H1 (cell line): ENCODE measurements around the gene FKBP1A. TPM values are rescaled to one million over a fixed set of nuclear protein-coding genes. Genes with fewer than 3 reads are reported as not detected.

ENCODE experiments used
- CTCF ChIA-PET: fragments of 300-600 bp; sonication (Branson Sonifier 250); formaldehyde crosslinking; loops from one replicate; lab custom pipeline; 2021; ENCODE audit not compliant: partially characterized antibody; lab: Charles Lee
- POLR2A ChIA-PET: fragments of 300-600 bp; sonication (Branson Sonifier 250); formaldehyde crosslinking; loops from one replicate; lab custom pipeline; 2021; ENCODE audit warnings: inconsistent platforms; ENCODE audit not compliant: partially characterized antibody; lab: Charles Lee
- DNase-seq, 2 experiments: peaks; one replicate each; pipeline versions ENCODE4 v3.0.0 to v3.0.0-alpha.2; 2010 to 2022; ENCODE audit warnings: low spot score in 2 of 2, low read depth in 1 of 2, mixed read lengths in 1 of 2
- FAIRE-seq: peaks from 2 replicates; lab custom pipeline; 2011; peaks lifted over from hg19 to GRCh38; lab: Jason Lieb, UNC
- H2AFZ ChIP-seq: 2 replicates; pipeline ENCODE4 v1.8.1; 2012; ENCODE audit warnings: low read length, inconsistent platforms
- H2AK5ac ChIP-seq: 2 replicates; pipeline ENCODE4 v1.6.1; 2013; ENCODE audit warnings: low read depth, low read length
- H2BK120ac ChIP-seq: replicated peaks from 2 replicates; pipeline ENCODE3; 2013; ENCODE audit warnings: low read depth, low read length, inconsistent platforms
- H2BK12ac ChIP-seq: 2 replicates; pipeline ENCODE4 v1.6.1; 2013; ENCODE audit warnings: low read depth, low read length
- H2BK15ac ChIP-seq: 2 replicates; pipeline ENCODE4 v1.6.1; 2013; ENCODE audit warnings: low read length
- H2BK20ac ChIP-seq: 2 replicates; pipeline ENCODE4 v1.6.1; 2013; ENCODE audit warnings: low read length
- H2BK5ac ChIP-seq: 2 replicates; pipeline ENCODE4 v1.6.1; 2013; ENCODE audit warnings: low read depth, low read length
- H3K14ac ChIP-seq: 2 replicates; pipeline ENCODE4 v1.6.1; 2013; ENCODE audit warnings: inconsistent platforms; ENCODE audit not compliant: insufficient read length
- H3K18ac ChIP-seq: 2 replicates; pipeline ENCODE4 v1.6.1; 2013; ENCODE audit warnings: low read length; ENCODE audit errors: extremely low read depth
- H3K23ac ChIP-seq: 2 replicates; pipeline ENCODE4 v1.6.1; 2013; ENCODE audit warnings: inconsistent platforms; ENCODE audit not compliant: insufficient read length
- H3K23me2 ChIP-seq: 2 replicates; pipeline ENCODE4 v1.6.1; 2013; ENCODE audit warnings: low read depth, low read length
- H3K27ac ChIP-seq: 2 replicates; pipeline ENCODE4 v1.6.1; 2011; ENCODE audit warnings: low read depth, low read length, inconsistent platforms
- H3K27me3 ChIP-seq, 4 experiments: replicated peaks in 1 of 4; 1 replicate in 1 of 4; 2 replicates in 3 of 4; pipeline versions ENCODE4 v1.6.1 to v1.8.1; 2011 to 2013; ENCODE audit warnings: low read length in 3 of 4, mild to moderate bottlenecking in 3 of 4, inconsistent platforms in 2 of 4, mixed read lengths in 2 of 4, moderate library complexity in 1 of 4; ENCODE audit not compliant: control insufficient read depth in 3 of 4, insufficient read depth in 3 of 4; ENCODE audit errors: extremely low read depth in 1 of 4
- H3K36me3 ChIP-seq, 4 experiments: 2 replicates each; pipeline versions ENCODE4 v1.6.1 to v1.8.1; 2011 to 2013; ENCODE audit warnings: mild to moderate bottlenecking in 4 of 4, low read length in 3 of 4, moderate library complexity in 2 of 4, control low read depth in 1 of 4, inconsistent platforms in 1 of 4; ENCODE audit not compliant: insufficient read depth in 4 of 4, control insufficient read depth in 2 of 4
- H3K4ac ChIP-seq: replicated peaks from 2 replicates; pipeline ENCODE3; 2013; ENCODE audit warnings: low read length, low read depth, mixed read lengths, inconsistent platforms; ENCODE audit not compliant: insufficient read length
- H3K4me1 ChIP-seq, 4 experiments: replicated peaks in 1 of 4; 1 replicate in 1 of 4; 2 replicates in 3 of 4; pipeline versions ENCODE4 v1.6.1 to v1.8.1; 2011 to 2013; ENCODE audit warnings: low read length in 3 of 4, inconsistent platforms in 2 of 4, mixed read lengths in 1 of 4; ENCODE audit not compliant: insufficient read depth in 4 of 4, control insufficient read depth in 3 of 4
- H3K4me2 ChIP-seq, 2 experiments: 2 replicates each; pipeline versions ENCODE4 v1.6.1 to v1.8.1; 2011 to 2013; ENCODE audit warnings: low read depth in 2 of 2, low read length in 2 of 2, control low read depth in 1 of 2, inconsistent platforms in 1 of 2, mild to moderate bottlenecking in 1 of 2; ENCODE audit not compliant: insufficient read depth in 1 of 2
- H3K4me3 ChIP-seq, 4 experiments: fragments of 200-600, 300-600 bp in 1 of 4; sonication (generic), shearing (Covaris generic), sonication (Bioruptor Twin) in 1 of 4; 2 replicates each; pipeline versions ENCODE4 v1.5.1 to v1.8.1; 2011 to 2016; ENCODE audit warnings: low read length in 4 of 4, low read depth in 3 of 4, control low read depth in 2 of 4, inconsistent platforms in 2 of 4, mild to moderate bottlenecking in 2 of 4, mixed read lengths in 1 of 4, moderate library complexity in 1 of 4; ENCODE audit not compliant: insufficient read depth in 2 of 4; ENCODE audit errors: extremely low read depth in 1 of 4
- H3K56ac ChIP-seq: replicated peaks from 2 replicates; pipeline ENCODE3; 2013; ENCODE audit warnings: low read depth, mild to moderate bottlenecking, mixed read lengths, low read length, inconsistent platforms; ENCODE audit not compliant: insufficient read length
- H3K79me1 ChIP-seq: 2 replicates; pipeline ENCODE4 v1.6.1; 2013; ENCODE audit warnings: low read depth, low read length, control low read depth
- H3K79me2 ChIP-seq, 2 experiments: 2 replicates each; pipeline versions ENCODE4 v1.6.1 to v1.8.1; 2012 to 2013; ENCODE audit warnings: low read length in 2 of 2, mild to moderate bottlenecking in 2 of 2, inconsistent platforms in 1 of 2; ENCODE audit not compliant: insufficient read depth in 2 of 2, control insufficient read depth in 1 of 2
- H3K9ac ChIP-seq, 4 experiments: replicated peaks in 1 of 4; 1 replicate in 1 of 4; 2 replicates in 3 of 4; pipeline versions ENCODE4 v1.6.1 to v1.8.1; 2011 to 2013; ENCODE audit warnings: low read depth in 3 of 4, low read length in 3 of 4, control low read depth in 2 of 4, mild to moderate bottlenecking in 2 of 4, moderate library complexity in 2 of 4, inconsistent platforms in 1 of 4; ENCODE audit errors: extremely low read depth in 1 of 4
- H3K9me3 ChIP-seq, 2 experiments: 2 replicates each; pipeline versions ENCODE4 v1.6.1 to v1.8.1; 2012 to 2013; ENCODE audit warnings: mild to moderate bottlenecking in 2 of 2, moderate library complexity in 2 of 2, control low read depth in 1 of 2, inconsistent platforms in 1 of 2, low read depth in 1 of 2, low read length in 1 of 2, mixed read lengths in 1 of 2; ENCODE audit not compliant: insufficient read depth in 2 of 2
- H4K20me1 ChIP-seq, 2 experiments: replicated peaks in 1 of 2; 2 replicates each; pipeline versions ENCODE3 to v1.8.1; 2011 to 2013; ENCODE audit warnings: inconsistent platforms in 2 of 2, low read length in 2 of 2, mild to moderate bottlenecking in 1 of 2; ENCODE audit not compliant: insufficient read depth in 2 of 2, control insufficient read depth in 1 of 2
- H4K5ac ChIP-seq: 2 replicates; pipeline ENCODE4 v1.6.1; 2013; ENCODE audit warnings: low read length, low read depth, mixed read lengths, inconsistent platforms; ENCODE audit not compliant: insufficient read length
- H4K8ac ChIP-seq: 2 replicates; pipeline ENCODE4 v1.8.0; 2013; ENCODE audit warnings: mild to moderate bottlenecking, moderate library complexity, low read length, inconsistent platforms; ENCODE audit not compliant: insufficient read depth; ENCODE audit errors: extremely low read depth
- H4K91ac ChIP-seq: replicated peaks from 2 replicates; pipeline ENCODE3; 2013; ENCODE audit warnings: low read length, mixed read lengths, inconsistent platforms; ENCODE audit not compliant: insufficient read length
- CBX8 ChIP-seq: fragments of 300-800, 300-1000 bp; sonication (generic); IDR thresholded peaks from 2 replicates; pipeline ENCODE4 v1.7.1; 2016; ENCODE audit warnings: low read depth, low read length, borderline replicate concordance
- CREB1 ChIP-seq: IDR thresholded peaks from 2 replicates; pipeline ENCODE4 v1.6.1; 2012; ENCODE audit warnings: inconsistent platforms
- JUN ChIP-seq: IDR thresholded peaks from 2 replicates; pipeline ENCODE4 v1.6.1; 2011; ENCODE audit warnings: low read depth, mild to moderate bottlenecking, improper control_type of control experiment, low read length
- JUND ChIP-seq: IDR thresholded peaks from 2 replicates; pipeline ENCODE4 v1.6.1; 2011; ENCODE audit warnings: mild to moderate bottlenecking, improper control_type of control experiment, low read length
- KDM5A ChIP-seq: fragments of 200-600 bp; IDR thresholded peaks from 2 replicates; pipeline ENCODE4 v1.7.1; 2012; ENCODE audit warnings: mild to moderate bottlenecking, low read length, inconsistent platforms, mixed read lengths
- MAX ChIP-seq: IDR thresholded peaks from 2 replicates; pipeline ENCODE4 v1.6.1; 2012; ENCODE audit warnings: inconsistent platforms
- POLR2A ChIP-seq, 2 experiments: IDR thresholded peaks; 1 replicate in 1 of 2; 2 replicates in 1 of 2; pipeline ENCODE4 v1.6.1; 2011; ENCODE audit warnings: low read depth in 2 of 2, low read length in 2 of 2, mild to moderate bottlenecking in 2 of 2; ENCODE audit errors: control extremely low read depth in 1 of 2
- POU5F1 ChIP-seq: IDR thresholded peaks from 2 replicates; pipeline ENCODE4 v1.6.1; 2011; ENCODE audit warnings: low read depth, mild to moderate bottlenecking, low read length, moderate library complexity
- SAP30 ChIP-seq: fragments of 300-600 bp; sonication (generic); IDR thresholded peaks from 2 replicates; pipeline ENCODE4 v1.7.1; 2012; ENCODE audit warnings: low read length, moderate library complexity, mild to moderate bottlenecking, inconsistent platforms; ENCODE audit not compliant: insufficient read depth, insufficient replicate concordance
- SP4 ChIP-seq: IDR thresholded peaks from 2 replicates; pipeline ENCODE4 v1.6.1; 2012; ENCODE audit warnings: low read length, inconsistent platforms
- SRF ChIP-seq: IDR thresholded peaks from 2 replicates; pipeline ENCODE4 v1.6.1; 2011; ENCODE audit warnings: mild to moderate bottlenecking, low read depth, low read length, moderate library complexity
- WGBS, 2 experiments: shearing (Covaris generic) in 1 of 2; methylation state at CpG; one replicate each; pipeline versions ENCODE4 v1.1.6 to v1.1.7; 2013 to 2015; ENCODE audit warnings: low lambda C conversion rate in 2 of 2, mixed read lengths in 2 of 2, inconsistent platforms in 1 of 2, low coverage in 1 of 2, missing lambda C conversion rate in 1 of 2; ENCODE audit not compliant: insufficient replicate concordance in 2 of 2, insufficient coverage in 1 of 2, insufficient read length in 1 of 2; ENCODE audit errors: extremely low coverage in 1 of 2, missing lambda C conversion rate in 1 of 2; 5-methylcytosine and 5-hydroxymethylcytosine counted together
- polyA plus RNA-seq, 7 experiments: library from polyadenylated mRNA; depleted of rRNA in 3 of 7; stranded (reverse) in 5 of 7; unstranded in 2 of 7; fragments of >200 nt in 5 of 7; fragments of 200-250 nt in 2 of 7; gene quantifications; 1 replicate in 5 of 7; 2 replicates in 1 of 7; 4 replicates in 1 of 7; pipeline versions ENCODE4 v1.2.1 to v1.2.3, GENCODE V29; 2011 to 2013; ENCODE audit warnings: missing spikeins in 2 of 7, mixed read lengths in 2 of 7
- total RNA-seq: library from RNA; stranded (reverse); fragmentation: NEBNext Ultra II Directional; extraction: Animal tissue kit (Norgen Biotek cat#: 25700); gene quantifications from 2 replicates; pipeline ENCODE4 v1.2.1, GENCODE V29; 2021

The FKBP1A gene
- total and polyA plus RNA-seq, 2 of the 8 experiments (the other 6 are each of a cell fraction or from before 2014, with no cell fraction given) = 250 to 685 TPM

- no peak for FAIRE-seq
- Histone ChIP-seq H3K23ac (no peak overlapping the region), H3K4ac (no peak overlapping the region)
These were observed 56.7 kb downstream of the FKBP1A start for GRCh38 chr20:1335961-1336698.

More at GRCh38 chr20:1335961-1336698, 56.7 kb downstream of the FKBP1A start:
- H4K8ac ChIP-seq = no peak overlapping the region
- H3K27me3 ChIP-seq = no peaks in the 10 kb centered on the region
- H2BK120ac ChIP-seq = no peak overlapping the region
- H4K91ac ChIP-seq = no peak overlapping the region
- H3K4me3 ChIP-seq = no peak overlapping the region
- H3K14ac ChIP-seq = no peak overlapping the region
- H2AFZ ChIP-seq = no peak overlapping the region
- no peak overlapping the region for H2BK5ac ChIP-seq
- no peak overlapping the region for H2AK5ac ChIP-seq
- H3K27ac ChIP-seq = no peak overlapping the region
- no peak overlapping the region for H3K4me2 ChIP-seq
- no peak overlapping the region for H2BK15ac ChIP-seq
- WGBS, 2 experiments = 86% methylated on average over 6 of the region's 6 CpGs; no CpG with 5 or more reads in 1 of the 2 experiments
- H3K18ac ChIP-seq = no peak overlapping the region
- no peaks in the 10 kb centered on the region for H3K9me3 ChIP-seq
- ChIA-PET POLR2A (interaction anchor here (0.9 to 3.2 kb wide), 8 partner anchors 8 to 48 kb away, joined by 3 to 27 read pairs (median 4); partner anchors contain the start of gene SDCBP2), CTCF (interaction anchor here (0.6 to 2.4 kb wide), 6 partner anchors 24 to 1338 kb away, joined by 3 to 7 read pairs (median 3); no protein-coding TSS in a partner anchor)
- H3K79me1 ChIP-seq = peaks cover 3% of the 10 kb centered on the region
- H4K5ac ChIP-seq = no peak overlapping the region
- H3K9ac ChIP-seq = no peak overlapping the region
- peaks cover 0 to 3% of the 10 kb centered on the region in 2 experiments; a peak in 1 of 4 replicates for H3K79me2 ChIP-seq
- peak in 1 of 2 experiments; percentile 37 for DNase-seq
- peaks cover 7 to 20% of the 10 kb centered on the region in 2 experiments for H4K20me1 ChIP-seq
- H3K4me1 ChIP-seq = peaks cover 0 to 2% (median 0%) of the 10 kb centered on the region in 4 experiments; a peak in 3 of 7 replicates
- H2BK20ac ChIP-seq = no peak overlapping the region
- TF ChIP-seq POU5F1 (no peak), POLR2A (IDR thresholded peaks at IDR 0.05; ENCODE audit: control extremely low read depth in 1 of 2, low read depth in 2 of 2, low read length in 2 of 2) (no peak), JUN (no peak), SAP30 (no peak), CREB1 (no peak), KDM5A (no peak), CBX8 (no peak), MAX (no peak), JUND (no peak), SP4 (no peak), SRF (no peak)
- peaks cover 0 to 3% (median 0%) of the 10 kb centered on the region in 4 experiments; a peak in 1 of 8 replicates for H3K36me3 ChIP-seq
- no peaks in the 10 kb centered on the region for H3K23me2 ChIP-seq
- no peak overlapping the region; the same call in 1 of the 2 replicates for H2BK12ac ChIP-seq
- no peak overlapping the region for H3K56ac ChIP-seq
